ENCODE measurements around the gene ILDR1.

The ILDR1 gene

GRCh38 chr3:122014741-122015140, 7.3 kb downstream of the ILDR1 start:
- no peak for DNase-seq (ENCODE audit: low spot score)

- DNase-seq (ENCODE audit: low spot score): no peak
Observed at GRCh38 chr3:122013448-122013925, 8.6 kb downstream of the ILDR1 start.

- no peak for DNase-seq (ENCODE audit: low spot score)
Observed at GRCh38 chr3:122012821-122013220, 9.2 kb downstream of the ILDR1 start.

- no peak for DNase-seq (ENCODE audit: low spot score)
Observed at GRCh38 chr3:122011396-122011795, 10.7 kb downstream of the ILDR1 start.

- no peak for DNase-seq (ENCODE audit: low spot score)
Observed at GRCh38 chr3:122010506-122010905, 11.5 kb downstream of the ILDR1 start.

- no peak for DNase-seq (ENCODE audit: low spot score)
Observed at GRCh38 chr3:122008166-122008565, 13.9 kb downstream of the ILDR1 start.

- no peak for DNase-seq (ENCODE audit: low spot score)
Observed at GRCh38 chr3:122006267-122006666, 15.8 kb downstream of the ILDR1 start.

GRCh38 chr3:122004991-122005565, 17.0 kb downstream of the ILDR1 start:
- DNase-seq (ENCODE audit: low spot score): no peak

- DNase-seq (ENCODE audit: low spot score): no peak
Observed at GRCh38 chr3:122004107-122004506, 17.9 kb downstream of the ILDR1 start.

- no peak for DNase-seq (ENCODE audit: low spot score)
Observed at GRCh38 chr3:122003606-122004005, 18.4 kb downstream of the ILDR1 start.

- DNase-seq (ENCODE audit: low spot score): no peak
Observed at GRCh38 chr3:122003112-122003511, 18.9 kb downstream of the ILDR1 start.

- no peak for DNase-seq (ENCODE audit: low spot score)
Observed at GRCh38 chr3:122002611-122003010, 19.4 kb downstream of the ILDR1 start.

GRCh38 chr3:122001892-122002291, 20.2 kb downstream of the ILDR1 start:
- no peak for DNase-seq (ENCODE audit: low spot score)

GRCh38 chr3:122000936-122001605, 21.0 kb downstream of the ILDR1 start:
- DNase-seq (ENCODE audit: low spot score): no peak

- DNase-seq (ENCODE audit: low spot score): no peak
Observed at GRCh38 chr3:121999931-122000330, 22.1 kb downstream of the ILDR1 start.

- DNase-seq (ENCODE audit: low spot score): no peak
Observed at GRCh38 chr3:121998611-121999473, 23.2 kb downstream of the ILDR1 start.

GRCh38 chr3:121998030-121998580, 23.9 kb downstream of the ILDR1 start:
- DNase-seq (ENCODE audit: low spot score): no peak

- no peak for DNase-seq (ENCODE audit: low spot score)
Observed at GRCh38 chr3:121997372-121997771, 24.7 kb downstream of the ILDR1 start.

- no peak for DNase-seq (ENCODE audit: low spot score)
Observed at GRCh38 chr3:121996441-121996840, 25.6 kb downstream of the ILDR1 start.

GRCh38 chr3:121995161-121996137, 26.6 kb downstream of the ILDR1 start:
- no peak for DNase-seq (ENCODE audit: low spot score)

- no peak for DNase-seq (ENCODE audit: low spot score)
Observed at GRCh38 chr3:121994551-121994950, 27.5 kb downstream of the ILDR1 start.
